CD14-positive monocyte (primary cell): ENCODE measurements around the gene ZNF85. TPM values are rescaled to one million over a fixed set of nuclear protein-coding genes. Genes with fewer than 3 reads are reported as not detected.

ENCODE experiments used
- DNase-seq, 3 donors: peaks; one replicate each; pipeline ENCODE4 v3.0.0-alpha.2; 2011 to 2022
- H2AFZ ChIP-seq: 2 replicates; pipeline ENCODE4 v1.6.0; 2012; ENCODE audit warnings: mild to moderate bottlenecking, low read depth, low read length, inconsistent platforms; ENCODE audit not compliant: insufficient read depth, poor library complexity, severe bottlenecking
- H3K27ac ChIP-seq, 2 donors: 1 replicate in 1 of 2; 2 replicates in 1 of 2; pipeline ENCODE4 v1.5.1; 2012 to 2013; ENCODE audit warnings: low read length in 2 of 2, control low read depth in 1 of 2, inconsistent platforms in 1 of 2, low read depth in 1 of 2, mild to moderate bottlenecking in 1 of 2
- H3K27me3 ChIP-seq, 2 donors: one replicate each; pipeline versions ENCODE4 v1.6.0 to v1.6.1; 2011 to 2013; ENCODE audit warnings: low read length in 2 of 2; ENCODE audit not compliant: control insufficient read depth in 2 of 2, insufficient read depth in 2 of 2
- H3K36me3 ChIP-seq, 2 donors: replicated peaks in 1 of 2; 1 replicate in 1 of 2; 2 replicates in 1 of 2; pipeline versions ENCODE4 v1.5.1 to v1.6.1; 2012 to 2013; ENCODE audit warnings: low read length in 2 of 2, control low read depth in 1 of 2, inconsistent platforms in 1 of 2, mild to moderate bottlenecking in 1 of 2; ENCODE audit not compliant: insufficient read depth in 2 of 2, control insufficient read depth in 1 of 2
- H3K4me1 ChIP-seq, 2 donors: 1 replicate in 1 of 2; 2 replicates in 1 of 2; pipeline versions ENCODE4 v1.5.1 to v1.6.1; 2012 to 2013; ENCODE audit warnings: low read length in 2 of 2, control low read depth in 1 of 2, inconsistent platforms in 1 of 2, mild to moderate bottlenecking in 1 of 2, moderate library complexity in 1 of 2; ENCODE audit not compliant: insufficient read depth in 2 of 2, control insufficient read depth in 1 of 2
- H3K4me2 ChIP-seq: replicated peaks from 2 replicates; pipeline ENCODE3; 2012; ENCODE audit warnings: low read length, moderate library complexity, mild to moderate bottlenecking; ENCODE audit not compliant: poor library complexity, severe bottlenecking; ENCODE audit errors: extremely low read depth
- H3K4me3 ChIP-seq, 3 experiments: fragments of 200-600 bp in 1 of 3; sonication (generic) in 1 of 3; replicated peaks in 1 of 3; 1 replicate in 2 of 3; 2 replicates in 1 of 3; pipeline ENCODE4 v1.5.1; 2011 to 2013; ENCODE audit warnings: low read length in 3 of 3, mild to moderate bottlenecking in 3 of 3, control low read depth in 2 of 3, low read depth in 2 of 3, inconsistent platforms in 1 of 3, moderate library complexity in 1 of 3
- H3K79me2 ChIP-seq: 2 replicates; pipeline ENCODE4 v1.6.0; 2012; ENCODE audit warnings: mild to moderate bottlenecking, control low read depth, inconsistent platforms, low read length, moderate library complexity; ENCODE audit not compliant: insufficient read depth
- H3K9ac ChIP-seq: 2 replicates; pipeline ENCODE4 v1.6.0; 2017; ENCODE audit warnings: low read length, mild to moderate bottlenecking; ENCODE audit not compliant: insufficient read depth, poor library complexity, severe bottlenecking
- H3K9me3 ChIP-seq, 2 donors: replicated peaks in 1 of 2; 1 replicate in 1 of 2; 2 replicates in 1 of 2; pipeline versions ENCODE4 v1.5.1 to v1.6.1; 2012 to 2013; ENCODE audit warnings: low read length in 2 of 2, control low read depth in 1 of 2; ENCODE audit not compliant: control insufficient read depth in 1 of 2, insufficient read depth in 1 of 2
- H4K20me1 ChIP-seq: 2 replicates; pipeline ENCODE4 v1.6.0; 2012; ENCODE audit warnings: mild to moderate bottlenecking, low read length, control low read depth, moderate library complexity; ENCODE audit not compliant: insufficient read depth
- H3K27ac Mint-ChIP-seq, 7 donors: one replicate each; pipeline ENCODE4 v1.8.0; 2020; ENCODE audit warnings: mild to moderate bottlenecking in 7 of 7, mixed read lengths in 7 of 7, moderate library complexity in 6 of 7, inconsistent platforms in 2 of 7
- H3K27me3 Mint-ChIP-seq, 3 donors: one replicate each; pipeline ENCODE4 v1.8.0; 2021 to 2022; ENCODE audit warnings: low read depth in 3 of 3, mild to moderate bottlenecking in 3 of 3, mixed read lengths in 3 of 3, moderate library complexity in 3 of 3, inconsistent platforms in 1 of 3
- H3K36me3 Mint-ChIP-seq, 2 donors: one replicate each; pipeline ENCODE4 v1.8.0; 2020; ENCODE audit warnings: mixed read lengths in 2 of 2, inconsistent platforms in 1 of 2, mild to moderate bottlenecking in 1 of 2
- H3K4me1 Mint-ChIP-seq: one replicate; pipeline ENCODE4 v1.8.0; 2020; ENCODE audit warnings: mild to moderate bottlenecking, mixed read lengths
- H3K4me3 Mint-ChIP-seq, 2 donors: one replicate each; pipeline ENCODE4 v1.8.0; 2020; ENCODE audit warnings: mild to moderate bottlenecking in 2 of 2, mixed read lengths in 2 of 2, moderate library complexity in 1 of 2
- H3K9me3 Mint-ChIP-seq, 7 donors: one replicate each; pipeline ENCODE4 v1.8.0; 2020 to 2022; ENCODE audit warnings: mixed read lengths in 7 of 7, mild to moderate bottlenecking in 6 of 7, moderate library complexity in 6 of 7, inconsistent platforms in 2 of 7
- CTCF ChIP-seq: fragments of 200-600 bp; IDR thresholded peaks from one replicate; pipeline ENCODE4 v1.8.0; 2022; ENCODE audit warnings: antibody characterized with exemption, mild to moderate bottlenecking
- WGBS: methylation state at CpG from one replicate; pipeline ENCODE4 v1.1.5; 2013; ENCODE audit warnings: missing lambda C conversion rate; ENCODE audit not compliant: insufficient coverage; 5-methylcytosine and 5-hydroxymethylcytosine counted together
- intact Hi-C, 2 donors: fragments of 100-400 bp; cut with micrococcal nuclease; formaldehyde crosslinking; loops; one replicate each; pipeline versions ENCODE4 v1.15.0 to v1.15.1; 2023
- polyA plus RNA-seq, 3 donors: library from polyadenylated mRNA; depleted of rRNA in 1 of 3; unstranded in 2 of 3; stranded (reverse) in 1 of 3; fragments of 300-500 nt in 2 of 3; fragments of >200 nt in 1 of 3; fragmentation: Illumina TruSeq in 2 of 3; gene quantifications; 1 replicate in 2 of 3; 2 replicates in 1 of 3; pipeline ENCODE4 v1.2.3, GENCODE V29; 2012 to 2021

The ZNF85 gene
- polyA plus RNA-seq, 3 donors: 0.85 to 2.8 (median 1.2) TPM

GRCh38 chr19:20912973-20913372 is 10.1 kb upstream of the ZNF85 start:
- intact Hi-C loops: no loop called here
- H3K27ac ChIP-seq: no peak overlapping the region
- 77% methylated on average over 3 of the region's 3 CpGs for WGBS
- H3K4me3 Mint-ChIP-seq: no peak overlapping the region
- peaks cover 48 to 86% of the 10 kb centered on the region in 2 donors for H3K9me3 ChIP-seq
- no peak overlapping the region for H2AFZ ChIP-seq
- no peak overlapping the region for H3K9ac ChIP-seq
- no peaks in the 10 kb centered on the region for H3K36me3 ChIP-seq
- H4K20me1 ChIP-seq: no peaks in the 10 kb centered on the region
- no peak overlapping the region for H3K4me3 ChIP-seq
- no peaks in the 10 kb centered on the region for H3K27me3 ChIP-seq
- no peaks in the 10 kb centered on the region for H3K36me3 Mint-ChIP-seq
- H3K4me2 ChIP-seq: no peak overlapping the region
- H3K9me3 Mint-ChIP-seq: peaks cover 51 to 79% (median 71%) of the 10 kb centered on the region in 7 donors
- H3K27me3 Mint-ChIP-seq: no peaks in the 10 kb centered on the region
- no peaks in the 10 kb centered on the region for H3K4me1 Mint-ChIP-seq
- TF ChIP-seq CTCF: no peak
- H3K4me1 ChIP-seq: no peaks in the 10 kb centered on the region
- no peak for DNase-seq
- H3K27ac Mint-ChIP-seq: no peak overlapping the region
- no peaks in the 10 kb centered on the region for H3K79me2 ChIP-seq

- intact Hi-C loops: no loop called here
- 80% methylated on average over 1 of the region's 2 CpGs for WGBS
- H3K79me2 ChIP-seq: peaks cover under 1% of the 10 kb centered on the region
Observed at GRCh38 chr19:20925481-20925880, 2.4 kb downstream of the ZNF85 start.

More at GRCh38 chr19:20925481-20925880, 2.4 kb downstream of the ZNF85 start:
- no peak overlapping the region for H3K9ac ChIP-seq
- peaks cover 53 to 55% of the 10 kb centered on the region in 2 donors for H3K9me3 ChIP-seq
- H3K4me2 ChIP-seq: no peak overlapping the region
- TF ChIP-seq CTCF: no peak
- peaks cover 14 to 18% of the 10 kb centered on the region in 2 donors for H3K36me3 Mint-ChIP-seq
- H3K27me3 Mint-ChIP-seq: peaks cover 0 to 4% (median 2%) of the 10 kb centered on the region in 3 donors
- H3K27ac Mint-ChIP-seq: no peak overlapping the region
- peaks cover 0 to 11% of the 10 kb centered on the region in 2 donors for H3K36me3 ChIP-seq
- H3K27ac ChIP-seq: no peak overlapping the region
- H3K4me1 ChIP-seq: peaks cover 8 to 17% of the 10 kb centered on the region in 2 donors
- H3K4me3 Mint-ChIP-seq: no peak overlapping the region
- H3K27me3 ChIP-seq: no peaks in the 10 kb centered on the region
- peaks cover 11% of the 10 kb centered on the region for H3K4me1 Mint-ChIP-seq
- no peak overlapping the region for H3K4me3 ChIP-seq
- no peak overlapping the region for H2AFZ ChIP-seq
- peaks cover 20 to 78% (median 71%) of the 10 kb centered on the region in 7 donors for H3K9me3 Mint-ChIP-seq
- no peak for DNase-seq
- no peaks in the 10 kb centered on the region for H4K20me1 ChIP-seq
